H1 (cell line): ENCODE results near the gene MDFIC. TPM values are rescaled to one million over a fixed set of nuclear protein-coding genes. Genes with fewer than 3 reads are reported as not detected.

Experiments
- CTCF ChIA-PET: fragments of 300-600 bp; sonication (Branson Sonifier 250); formaldehyde crosslinking; loops from one replicate; lab custom pipeline; 2021; ENCODE audit not compliant: partially characterized antibody; lab: Charles Lee
- POLR2A ChIA-PET: fragments of 300-600 bp; sonication (Branson Sonifier 250); formaldehyde crosslinking; loops from one replicate; lab custom pipeline; 2021; ENCODE audit warnings: inconsistent platforms; ENCODE audit not compliant: partially characterized antibody; lab: Charles Lee
- DNase-seq, 2 experiments: peaks; one replicate each; pipeline versions ENCODE4 v3.0.0 to v3.0.0-alpha.2; 2010 to 2022; ENCODE audit warnings: low spot score in 2 of 2, low read depth in 1 of 2, mixed read lengths in 1 of 2
- FAIRE-seq: peaks from 2 replicates; lab custom pipeline; 2011; peaks lifted over from hg19 to GRCh38; lab: Jason Lieb, UNC
- H2AFZ ChIP-seq: 2 replicates; pipeline ENCODE4 v1.8.1; 2012; ENCODE audit warnings: low read length, inconsistent platforms
- H2AK5ac ChIP-seq: 2 replicates; pipeline ENCODE4 v1.6.1; 2013; ENCODE audit warnings: low read depth, low read length
- H2BK120ac ChIP-seq: replicated peaks from 2 replicates; pipeline ENCODE3; 2013; ENCODE audit warnings: low read depth, low read length, inconsistent platforms
- H2BK12ac ChIP-seq: 2 replicates; pipeline ENCODE4 v1.6.1; 2013; ENCODE audit warnings: low read depth, low read length
- H2BK15ac ChIP-seq: 2 replicates; pipeline ENCODE4 v1.6.1; 2013; ENCODE audit warnings: low read length
- H2BK20ac ChIP-seq: 2 replicates; pipeline ENCODE4 v1.6.1; 2013; ENCODE audit warnings: low read length
- H2BK5ac ChIP-seq: 2 replicates; pipeline ENCODE4 v1.6.1; 2013; ENCODE audit warnings: low read depth, low read length
- H3K14ac ChIP-seq: 2 replicates; pipeline ENCODE4 v1.6.1; 2013; ENCODE audit warnings: inconsistent platforms; ENCODE audit not compliant: insufficient read length
- H3K18ac ChIP-seq: 2 replicates; pipeline ENCODE4 v1.6.1; 2013; ENCODE audit warnings: low read length; ENCODE audit errors: extremely low read depth
- H3K23ac ChIP-seq: 2 replicates; pipeline ENCODE4 v1.6.1; 2013; ENCODE audit warnings: inconsistent platforms; ENCODE audit not compliant: insufficient read length
- H3K23me2 ChIP-seq: 2 replicates; pipeline ENCODE4 v1.6.1; 2013; ENCODE audit warnings: low read depth, low read length
- H3K27ac ChIP-seq: 2 replicates; pipeline ENCODE4 v1.6.1; 2011; ENCODE audit warnings: low read depth, low read length, inconsistent platforms
- H3K27me3 ChIP-seq, 4 experiments: replicated peaks in 1 of 4; 1 replicate in 1 of 4; 2 replicates in 3 of 4; pipeline versions ENCODE4 v1.6.1 to v1.8.1; 2011 to 2013; ENCODE audit warnings: low read length in 3 of 4, mild to moderate bottlenecking in 3 of 4, inconsistent platforms in 2 of 4, mixed read lengths in 2 of 4, moderate library complexity in 1 of 4; ENCODE audit not compliant: control insufficient read depth in 3 of 4, insufficient read depth in 3 of 4; ENCODE audit errors: extremely low read depth in 1 of 4
- H3K36me3 ChIP-seq, 4 experiments: 2 replicates each; pipeline versions ENCODE4 v1.6.1 to v1.8.1; 2011 to 2013; ENCODE audit warnings: mild to moderate bottlenecking in 4 of 4, low read length in 3 of 4, moderate library complexity in 2 of 4, control low read depth in 1 of 4, inconsistent platforms in 1 of 4; ENCODE audit not compliant: insufficient read depth in 4 of 4, control insufficient read depth in 2 of 4
- H3K4ac ChIP-seq: replicated peaks from 2 replicates; pipeline ENCODE3; 2013; ENCODE audit warnings: low read length, low read depth, mixed read lengths, inconsistent platforms; ENCODE audit not compliant: insufficient read length
- H3K4me1 ChIP-seq, 4 experiments: replicated peaks in 1 of 4; 1 replicate in 1 of 4; 2 replicates in 3 of 4; pipeline versions ENCODE4 v1.6.1 to v1.8.1; 2011 to 2013; ENCODE audit warnings: low read length in 3 of 4, inconsistent platforms in 2 of 4, mixed read lengths in 1 of 4; ENCODE audit not compliant: insufficient read depth in 4 of 4, control insufficient read depth in 3 of 4
- H3K4me2 ChIP-seq, 2 experiments: 2 replicates each; pipeline versions ENCODE4 v1.6.1 to v1.8.1; 2011 to 2013; ENCODE audit warnings: low read depth in 2 of 2, low read length in 2 of 2, control low read depth in 1 of 2, inconsistent platforms in 1 of 2, mild to moderate bottlenecking in 1 of 2; ENCODE audit not compliant: insufficient read depth in 1 of 2
- H3K4me3 ChIP-seq, 4 experiments: fragments of 200-600, 300-600 bp in 1 of 4; sonication (generic), shearing (Covaris generic), sonication (Bioruptor Twin) in 1 of 4; 2 replicates each; pipeline versions ENCODE4 v1.5.1 to v1.8.1; 2011 to 2016; ENCODE audit warnings: low read length in 4 of 4, low read depth in 3 of 4, control low read depth in 2 of 4, inconsistent platforms in 2 of 4, mild to moderate bottlenecking in 2 of 4, mixed read lengths in 1 of 4, moderate library complexity in 1 of 4; ENCODE audit not compliant: insufficient read depth in 2 of 4; ENCODE audit errors: extremely low read depth in 1 of 4
- H3K56ac ChIP-seq: replicated peaks from 2 replicates; pipeline ENCODE3; 2013; ENCODE audit warnings: low read depth, mild to moderate bottlenecking, mixed read lengths, low read length, inconsistent platforms; ENCODE audit not compliant: insufficient read length
- H3K79me1 ChIP-seq: 2 replicates; pipeline ENCODE4 v1.6.1; 2013; ENCODE audit warnings: low read depth, low read length, control low read depth
- H3K79me2 ChIP-seq, 2 experiments: 2 replicates each; pipeline versions ENCODE4 v1.6.1 to v1.8.1; 2012 to 2013; ENCODE audit warnings: low read length in 2 of 2, mild to moderate bottlenecking in 2 of 2, inconsistent platforms in 1 of 2; ENCODE audit not compliant: insufficient read depth in 2 of 2, control insufficient read depth in 1 of 2
- H3K9ac ChIP-seq, 4 experiments: replicated peaks in 1 of 4; 1 replicate in 1 of 4; 2 replicates in 3 of 4; pipeline versions ENCODE4 v1.6.1 to v1.8.1; 2011 to 2013; ENCODE audit warnings: low read depth in 3 of 4, low read length in 3 of 4, control low read depth in 2 of 4, mild to moderate bottlenecking in 2 of 4, moderate library complexity in 2 of 4, inconsistent platforms in 1 of 4; ENCODE audit errors: extremely low read depth in 1 of 4
- H3K9me3 ChIP-seq, 2 experiments: 2 replicates each; pipeline versions ENCODE4 v1.6.1 to v1.8.1; 2012 to 2013; ENCODE audit warnings: mild to moderate bottlenecking in 2 of 2, moderate library complexity in 2 of 2, control low read depth in 1 of 2, inconsistent platforms in 1 of 2, low read depth in 1 of 2, low read length in 1 of 2, mixed read lengths in 1 of 2; ENCODE audit not compliant: insufficient read depth in 2 of 2
- H4K20me1 ChIP-seq, 2 experiments: replicated peaks in 1 of 2; 2 replicates each; pipeline versions ENCODE3 to v1.8.1; 2011 to 2013; ENCODE audit warnings: inconsistent platforms in 2 of 2, low read length in 2 of 2, mild to moderate bottlenecking in 1 of 2; ENCODE audit not compliant: insufficient read depth in 2 of 2, control insufficient read depth in 1 of 2
- H4K5ac ChIP-seq: 2 replicates; pipeline ENCODE4 v1.6.1; 2013; ENCODE audit warnings: low read length, low read depth, mixed read lengths, inconsistent platforms; ENCODE audit not compliant: insufficient read length
- H4K8ac ChIP-seq: 2 replicates; pipeline ENCODE4 v1.8.0; 2013; ENCODE audit warnings: mild to moderate bottlenecking, moderate library complexity, low read length, inconsistent platforms; ENCODE audit not compliant: insufficient read depth; ENCODE audit errors: extremely low read depth
- H4K91ac ChIP-seq: replicated peaks from 2 replicates; pipeline ENCODE3; 2013; ENCODE audit warnings: low read length, mixed read lengths, inconsistent platforms; ENCODE audit not compliant: insufficient read length
- CHD2 ChIP-seq: IDR thresholded peaks from 2 replicates; pipeline ENCODE4 v1.6.1; 2012; ENCODE audit warnings: low read length, improper control_type of control experiment
- CREB1 ChIP-seq: IDR thresholded peaks from 2 replicates; pipeline ENCODE4 v1.6.1; 2012; ENCODE audit warnings: inconsistent platforms
- GABPA ChIP-seq: IDR thresholded peaks from 2 replicates; pipeline ENCODE4 v1.6.1; 2011; ENCODE audit warnings: mild to moderate bottlenecking, low read length, moderate library complexity, borderline replicate concordance; ENCODE audit not compliant: insufficient read depth
- JUND ChIP-seq: IDR thresholded peaks from 2 replicates; pipeline ENCODE4 v1.6.1; 2011; ENCODE audit warnings: mild to moderate bottlenecking, improper control_type of control experiment, low read length
- KDM4A ChIP-seq: IDR thresholded peaks from one replicate; pipeline ENCODE4 v1.7.1; 2012; ENCODE audit warnings: low read depth, mild to moderate bottlenecking, moderate library complexity, low read length, inconsistent platforms; ENCODE audit not compliant: severe bottlenecking
- KDM5A ChIP-seq: fragments of 200-600 bp; IDR thresholded peaks from 2 replicates; pipeline ENCODE4 v1.7.1; 2012; ENCODE audit warnings: mild to moderate bottlenecking, low read length, inconsistent platforms, mixed read lengths
- MAFK ChIP-seq: IDR thresholded peaks from 2 replicates; pipeline ENCODE4 v1.6.1; 2012; ENCODE audit warnings: low read depth, mild to moderate bottlenecking, improper control_type of control experiment, low read length
- PHF8 ChIP-seq: fragments of 200-600 bp; sonication (generic); conservative IDR thresholded peaks from 2 replicates; pipeline ENCODE4 v1.7.1; 2012; ENCODE audit warnings: low read depth, mild to moderate bottlenecking, inconsistent platforms, low read length, moderate library complexity
- RBBP5 ChIP-seq: IDR thresholded peaks from 2 replicates; pipeline ENCODE4 v1.7.1; 2012; ENCODE audit warnings: low read depth, mild to moderate bottlenecking, inconsistent platforms, low read length, moderate library complexity, borderline replicate concordance
- SP2 ChIP-seq: IDR thresholded peaks from 2 replicates; pipeline ENCODE4 v1.6.1; 2012; ENCODE audit warnings: mild to moderate bottlenecking, low read length, inconsistent platforms
- SUZ12 ChIP-seq: fragments of 200-600 bp; sonication (generic); IDR thresholded peaks from 2 replicates; pipeline ENCODE4 v1.6.1; 2012; ENCODE audit warnings: mild to moderate bottlenecking, inconsistent platforms, low read length, moderate library complexity, mixed read lengths
- TCF12 ChIP-seq: IDR thresholded peaks from 2 replicates; pipeline ENCODE4 v1.6.1; 2011; ENCODE audit warnings: low read depth, mild to moderate bottlenecking, low read length
- TEAD4 ChIP-seq: IDR thresholded peaks from 2 replicates; pipeline ENCODE4 v1.6.1; 2012; ENCODE audit warnings: low read depth, low read length, inconsistent platforms, mixed read lengths
- polyA plus RNA-seq, 7 experiments: library from polyadenylated mRNA; depleted of rRNA in 3 of 7; stranded (reverse) in 5 of 7; unstranded in 2 of 7; fragments of >200 nt in 5 of 7; fragments of 200-250 nt in 2 of 7; gene quantifications; 1 replicate in 5 of 7; 2 replicates in 1 of 7; 4 replicates in 1 of 7; pipeline versions ENCODE4 v1.2.1 to v1.2.3, GENCODE V29; 2011 to 2013; ENCODE audit warnings: missing spikeins in 2 of 7, mixed read lengths in 2 of 7
- total RNA-seq: library from RNA; stranded (reverse); fragmentation: NEBNext Ultra II Directional; extraction: Animal tissue kit (Norgen Biotek cat#: 25700); gene quantifications from 2 replicates; pipeline ENCODE4 v1.2.1, GENCODE V29; 2021
- TF ChIP-seq, protein P1 (sequence below): IDR thresholded peaks from 2 replicates; pipeline ENCODE4 v1.6.1; 2011; ENCODE audit warnings: low read depth, mild to moderate bottlenecking, low read length; ENCODE audit not compliant: insufficient read depth
- TF ChIP-seq, protein P2 (sequence below): IDR thresholded peaks from 2 replicates; pipeline ENCODE4 v1.6.1; 2012; ENCODE audit warnings: inconsistent platforms

Gene MDFIC
- total and polyA plus RNA-seq, 2 of the 8 experiments (the other 6 are each of a cell fraction or from before 2014, with no cell fraction given): 2.3 to 11.4 TPM

DNA sequence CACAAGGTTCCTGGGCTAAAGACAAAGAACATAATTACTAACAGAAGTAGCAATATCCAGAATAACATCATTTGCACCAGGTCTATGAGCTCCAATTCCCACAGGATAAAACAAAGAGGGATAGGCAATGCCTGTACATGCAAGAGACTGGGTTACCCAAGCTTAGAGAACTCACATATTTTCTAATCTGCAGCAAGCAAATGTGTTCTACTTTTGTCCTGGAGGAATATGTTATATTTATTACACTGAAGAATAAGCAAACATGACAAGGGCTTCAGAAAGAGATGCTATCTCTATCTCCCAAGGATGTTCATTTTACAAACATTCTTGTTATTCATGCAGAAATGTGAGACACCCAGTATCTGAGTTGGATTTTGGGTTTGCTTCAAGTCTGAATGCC lies 118.6 kb downstream of the MDFIC start:
- Histone ChIP-seq H2AFZ (peak overlapping the region; percentile 22; the same call in 1 of the 2 replicates), H3K4ac (no peak overlapping the region), H4K20me1 (no peaks in the 10 kb centered on the region), H3K14ac (no peak overlapping the region), H3K56ac (no peak overlapping the region), H3K36me3 (no peaks in the 10 kb centered on the region), H2BK5ac (no peak overlapping the region), H2AK5ac (no peak overlapping the region), H3K4me3 (no peak overlapping the region), H2BK15ac (no peak overlapping the region), H3K18ac (no peak overlapping the region), H2BK12ac (no peak overlapping the region), H3K4me2 (no peak overlapping the region), H4K5ac (no peak overlapping the region), H4K91ac (no peak overlapping the region), H2BK20ac (no peak overlapping the region), H3K9me3 (no peaks in the 10 kb centered on the region), H2BK120ac (no peak overlapping the region), H4K8ac (no peak overlapping the region), H3K23ac (no peak overlapping the region), H3K4me1 (peaks cover 0 to 3% (median 0%) of the 10 kb centered on the region in 4 experiments; a peak in 1 of 7 replicates), H3K79me2 (no peaks in the 10 kb centered on the region), H3K9ac (no peak overlapping the region), H3K27me3 (no peaks in the 10 kb centered on the region), H3K23me2 (no peaks in the 10 kb centered on the region), H3K27ac (no peak overlapping the region), H3K79me1 (no peaks in the 10 kb centered on the region)
- ChIA-PET CTCF (interaction anchor here (1.1 kb wide), 1 partner anchor 15 kb away, joined by 3 read pairs; no protein-coding TSS in a partner anchor), POLR2A (no interaction called here)
- DNase-seq (no peak), FAIRE-seq (no peak)
- no peak for TF ChIP-seq GABPA
- TF ChIP-seq, protein P1, sequence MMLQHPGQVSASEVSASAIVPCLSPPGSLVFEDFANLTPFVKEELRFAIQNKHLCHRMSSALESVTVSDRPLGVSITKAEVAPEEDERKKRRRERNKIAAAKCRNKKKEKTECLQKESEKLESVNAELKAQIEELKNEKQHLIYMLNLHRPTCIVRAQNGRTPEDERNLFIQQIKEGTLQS: no peak
- TF ChIP-seq KDM4A: no peak
- TF ChIP-seq, protein P2, sequence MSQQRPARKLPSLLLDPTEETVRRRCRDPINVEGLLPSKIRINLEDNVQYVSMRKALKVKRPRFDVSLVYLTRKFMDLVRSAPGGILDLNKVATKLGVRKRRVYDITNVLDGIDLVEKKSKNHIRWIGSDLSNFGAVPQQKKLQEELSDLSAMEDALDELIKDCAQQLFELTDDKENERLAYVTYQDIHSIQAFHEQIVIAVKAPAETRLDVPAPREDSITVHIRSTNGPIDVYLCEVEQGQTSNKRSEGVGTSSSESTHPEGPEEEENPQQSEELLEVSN: no peak
- no peak for TF ChIP-seq KDM5A
- no peak for TF ChIP-seq JUND
- no peak for TF ChIP-seq TEAD4
- no peak for TF ChIP-seq SUZ12
- no peak for TF ChIP-seq CREB1
- no peak for TF ChIP-seq MAFK
- TF ChIP-seq PHF8: no peak
- no peak for TF ChIP-seq TCF12
- no peak for TF ChIP-seq SP2
- TF ChIP-seq CHD2: no peak
- TF ChIP-seq RBBP5: no peak
